Astrocyte of the spinal cord (primary cell): ENCODE data around the gene MEIOC.
"Not testable (repeated sequence)": the region's sequence is repeated elsewhere in the genome, so short reads cannot be mapped to it uniquely, and the experiment has no call there.

ENCODE experiments used
- DNase-seq: peaks from one replicate; pipeline ENCODE4 v3.0.0; 2011; ENCODE audit warnings: low read depth, low spot score
- H3K4me3 ChIP-seq: 2 replicates; pipeline ENCODE4 v1.5.1; 2011; ENCODE audit warnings: low read depth, mild to moderate bottlenecking, low read length, moderate library complexity
- CTCF ChIP-seq: IDR thresholded peaks from 2 replicates; pipeline ENCODE4 v1.5.1; 2012; ENCODE audit warnings: low read depth, mild to moderate bottlenecking, low read length, inconsistent platforms
- in situ Hi-C: cut with HindIII; loops from 2 replicates; pipeline ENCODE4 v1.10.0; 2017; ENCODE audit warnings: low sequenced_read_pairs

The MEIOC gene

GRCh38 chr17:44630703-44631102 is 25.6 kb upstream of the MEIOC start:
- TF ChIP-seq CTCF = no peak
- no peak overlapping the region for H3K4me3 ChIP-seq
- no peak for DNase-seq
- in situ Hi-C loops = no loop called here

GRCh38 chr17:44633998-44634397 is 22.3 kb upstream of the MEIOC start:
- no peak overlapping the region for H3K4me3 ChIP-seq
- in situ Hi-C loops = no loop called here
- DNase-seq = no peak
- TF ChIP-seq CTCF = no peak

GRCh38 chr17:44634401-44634800 is 21.9 kb upstream of the MEIOC start:
- H3K4me3 ChIP-seq, in situ Hi-C loops, DNase-seq: not testable (repeated sequence)

- DNase-seq = peak; percentile 64
- TF ChIP-seq CTCF = peak; percentile 41
- in situ Hi-C loops = no loop called here
- no peak overlapping the region for H3K4me3 ChIP-seq
Observed at GRCh38 chr17:44636562-44636961, 19.7 kb upstream of the MEIOC start.

- no peak for TF ChIP-seq CTCF
- in situ Hi-C loops = no loop called here
- DNase-seq = peak; percentile 30
- no peak overlapping the region for H3K4me3 ChIP-seq
Observed at GRCh38 chr17:44637066-44637465, 19.2 kb upstream of the MEIOC start.

GRCh38 chr17:44642834-44643233 is 13.4 kb upstream of the MEIOC start:
- no peak for TF ChIP-seq CTCF
- no peak for DNase-seq
- H3K4me3 ChIP-seq = no peak overlapping the region
- in situ Hi-C loops = no loop called here

- no peak for TF ChIP-seq CTCF
- no peak overlapping the region for H3K4me3 ChIP-seq
- in situ Hi-C loops = no loop called here
- DNase-seq = no peak
Observed at GRCh38 chr17:44645341-44645740, 10.9 kb upstream of the MEIOC start.
